ENCODE results near the gene GOPC.

The GOPC gene

GRCh38 chr6:117513778-117514365 lies 88.4 kb downstream of the GOPC start:
- DNase-seq = no peak

- DNase-seq = no peak
Observed at GRCh38 chr6:117512987-117513573, 89.2 kb downstream of the GOPC start.

GRCh38 chr6:117512056-117512828 lies 90.1 kb downstream of the GOPC start:
- DNase-seq = no peak
